ENCODE results near the gene DCAF15.

The DCAF15 gene

GRCh38 chr19:13978351-13979243, 26.3 kb downstream of the DCAF15 start:
- no peak for FAIRE-seq

GRCh38 chr19:13979244-13979615, 26.9 kb downstream of the DCAF15 start:
- no peak for FAIRE-seq

- no peak for FAIRE-seq
These were observed 27.4 kb downstream of the DCAF15 start for GRCh38 chr19:13979686-13980085.

GRCh38 chr19:13980340-13980739, 28.0 kb downstream of the DCAF15 start:
- no peak for FAIRE-seq

GRCh38 chr19:13981021-13981420, 28.7 kb downstream of the DCAF15 start:
- no peak for FAIRE-seq

GRCh38 chr19:13981467-13981866, 29.2 kb downstream of the DCAF15 start:
- FAIRE-seq, result no peak

GRCh38 chr19:13981988-13982501, 29.7 kb downstream of the DCAF15 start:
- FAIRE-seq, result no peak

- no peak for FAIRE-seq
These were observed 30.5 kb downstream of the DCAF15 start for GRCh38 chr19:13982773-13983172.

GRCh38 chr19:13983213-13983889, 31.0 kb downstream of the DCAF15 start:
- no peak for FAIRE-seq

- FAIRE-seq, result no peak
These were observed 31.9 kb downstream of the DCAF15 start for GRCh38 chr19:13984186-13984585.

- no peak for FAIRE-seq
These were observed 32.8 kb downstream of the DCAF15 start for GRCh38 chr19:13984875-13985741.

- no peak for FAIRE-seq
These were observed 33.5 kb downstream of the DCAF15 start for GRCh38 chr19:13985771-13986347.

GRCh38 chr19:13986348-13986904, 34.1 kb downstream of the DCAF15 start:
- FAIRE-seq, result no peak

GRCh38 chr19:13987101-13987890, 35.0 kb downstream of the DCAF15 start:
- FAIRE-seq, result no peak

GRCh38 chr19:13989487-13989886, 37.2 kb downstream of the DCAF15 start:
- no peak for FAIRE-seq

- no peak for FAIRE-seq
These were observed 37.8 kb downstream of the DCAF15 start for GRCh38 chr19:13990085-13990484.

- FAIRE-seq, result no peak
These were observed 39.7 kb downstream of the DCAF15 start for GRCh38 chr19:13992025-13992424.

GRCh38 chr19:13993590-13994300, 41.4 kb downstream of the DCAF15 start:
- FAIRE-seq, result no peak

GRCh38 chr19:13995017-13995728, 42.9 kb downstream of the DCAF15 start:
- no peak for FAIRE-seq
